Measurements from ENCODE around the gene SPATA6.
A peak's percentile ranks its signal among the peaks of the same experiment; 100 is the strongest.
"Not testable (repeated sequence)": the region's sequence is repeated elsewhere in the genome, so short reads cannot be mapped to it uniquely, and the experiment has no call there.

The SPATA6 gene

DNA sequence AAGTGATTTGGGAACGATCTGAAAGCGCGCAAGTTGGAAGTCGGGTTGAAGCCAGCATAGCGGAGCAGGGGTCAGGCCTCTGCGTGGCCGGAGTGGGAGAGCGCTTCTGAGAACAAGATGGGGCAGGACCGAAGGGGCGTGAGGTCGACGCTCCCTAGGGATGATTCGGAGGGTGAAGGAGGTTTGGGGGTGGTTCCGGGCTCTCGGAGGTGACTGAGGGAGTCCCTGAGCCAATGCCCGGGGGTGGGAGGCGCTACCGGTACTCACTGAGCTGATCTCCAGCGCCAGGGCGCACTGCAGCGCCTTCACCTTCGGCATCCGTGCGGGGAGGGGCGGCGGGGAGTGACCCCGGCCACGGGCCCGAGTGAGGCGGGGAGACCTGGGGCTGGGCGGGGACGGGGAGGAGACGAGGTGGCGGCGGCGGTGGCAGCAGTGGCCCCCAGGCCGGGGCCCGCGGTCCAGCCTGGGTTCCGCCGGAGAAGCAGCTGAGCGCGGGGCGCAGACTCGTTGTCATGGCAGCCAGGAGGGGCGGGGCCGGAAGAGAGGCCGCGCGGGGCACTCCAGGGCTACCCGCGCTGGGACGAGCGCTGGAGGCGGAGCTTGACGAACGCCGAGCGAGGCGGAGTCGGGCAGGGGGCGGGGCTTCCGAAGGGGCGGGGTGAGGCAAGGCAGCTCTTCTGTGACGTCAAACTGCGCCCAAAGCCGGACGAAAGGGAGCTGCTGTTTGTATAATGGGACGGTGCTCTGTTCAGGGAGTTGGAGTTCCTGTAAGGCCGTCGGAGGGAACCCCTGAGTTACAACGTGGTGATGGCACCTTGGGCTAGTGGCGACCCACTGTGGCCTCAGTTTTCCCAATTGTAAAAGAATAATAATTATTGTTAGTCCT lies at the start of gene SPATA6:
Gene SPATA6, minus strand, starts transcription at position 514 of the 886 bp plus-strand sequence. Its CDS starts 196 bp downstream, at position 318.
- peak; percentile 85 for DNase-seq

DNA sequence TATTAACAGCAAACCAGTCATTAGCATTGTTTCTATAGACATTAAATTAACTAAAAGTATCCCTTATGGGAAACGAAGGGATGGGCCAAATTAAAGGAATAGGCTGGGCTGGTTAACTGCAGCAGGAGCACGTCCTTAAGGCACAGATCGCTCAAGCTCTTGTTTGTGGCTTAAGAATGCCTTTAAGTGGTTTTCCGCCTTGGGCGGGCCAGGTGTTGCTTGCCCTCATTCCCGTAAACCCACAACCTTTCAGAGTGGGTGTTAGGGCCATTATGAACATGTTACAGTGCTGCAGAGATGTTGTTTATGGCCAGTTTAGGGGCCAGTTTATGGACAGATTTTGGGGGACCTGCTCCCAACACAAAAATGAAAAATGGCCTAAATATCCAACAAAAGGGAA lies 47.9 kb upstream of the SPATA6 start:
- not testable (repeated sequence) for DNase-seq

DNA sequence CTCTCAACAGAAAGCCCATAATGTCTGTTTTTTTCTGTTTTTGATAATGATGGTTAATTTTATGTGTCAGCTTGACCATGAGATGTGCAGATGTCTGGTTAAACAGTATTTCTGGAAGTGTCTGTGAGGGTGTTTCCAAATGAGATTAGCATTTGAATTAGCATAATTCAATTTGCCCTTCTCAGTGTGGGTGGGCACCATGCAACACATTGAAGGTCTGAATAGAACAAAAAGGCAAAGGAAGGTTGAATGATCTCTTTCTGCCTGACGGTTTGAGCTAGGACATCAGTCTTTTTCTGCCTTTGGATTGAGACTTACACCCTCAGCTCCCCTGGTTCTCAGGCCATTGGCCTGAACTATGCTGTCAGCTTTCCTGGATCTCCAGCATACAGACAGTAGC lies 34.9 kb upstream of the SPATA6 start:
- no peak for DNase-seq

DNA sequence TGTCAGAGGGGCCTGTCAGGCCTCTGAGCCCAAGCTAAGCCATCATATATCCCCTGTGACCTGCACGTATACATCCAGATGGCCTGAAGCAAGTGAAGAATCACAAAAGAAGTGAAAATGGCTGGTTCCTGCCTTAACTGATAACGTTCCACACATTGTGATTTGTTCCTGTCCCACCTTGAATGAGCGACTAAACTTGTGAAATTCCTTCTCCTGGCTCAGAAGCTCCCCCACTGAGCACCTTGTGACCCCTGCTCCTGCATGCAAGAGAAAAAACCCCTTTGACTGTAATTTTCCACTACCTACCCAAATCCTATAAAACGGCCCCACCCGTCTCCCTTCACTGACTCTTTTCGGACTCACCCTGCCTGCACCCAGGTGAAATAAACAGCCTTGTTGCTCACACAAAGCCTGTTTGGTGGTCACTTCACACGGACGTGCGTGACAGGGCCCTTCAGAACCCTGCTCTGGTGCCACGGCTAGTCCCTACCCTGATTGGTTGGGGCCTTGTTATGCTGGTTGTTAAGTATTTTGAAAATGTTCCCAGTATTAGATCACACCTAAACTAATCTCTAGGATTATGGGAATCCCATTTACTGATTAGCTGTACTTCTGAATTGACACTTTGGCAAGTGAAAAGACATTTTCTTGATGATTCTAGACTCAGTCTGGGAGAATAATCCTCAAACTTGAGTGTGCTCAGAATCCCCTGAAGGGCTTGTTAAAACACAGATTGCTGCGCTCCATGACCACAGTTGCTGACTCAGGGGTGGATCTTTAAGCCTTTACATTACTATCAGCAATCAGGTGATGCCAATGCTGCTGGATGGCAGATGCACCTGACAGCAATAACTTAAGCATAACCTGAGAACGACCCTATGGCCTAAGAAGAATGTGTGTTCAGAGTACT lies 28.8 kb upstream of the SPATA6 start:
- DNase-seq, result no peak

DNA sequence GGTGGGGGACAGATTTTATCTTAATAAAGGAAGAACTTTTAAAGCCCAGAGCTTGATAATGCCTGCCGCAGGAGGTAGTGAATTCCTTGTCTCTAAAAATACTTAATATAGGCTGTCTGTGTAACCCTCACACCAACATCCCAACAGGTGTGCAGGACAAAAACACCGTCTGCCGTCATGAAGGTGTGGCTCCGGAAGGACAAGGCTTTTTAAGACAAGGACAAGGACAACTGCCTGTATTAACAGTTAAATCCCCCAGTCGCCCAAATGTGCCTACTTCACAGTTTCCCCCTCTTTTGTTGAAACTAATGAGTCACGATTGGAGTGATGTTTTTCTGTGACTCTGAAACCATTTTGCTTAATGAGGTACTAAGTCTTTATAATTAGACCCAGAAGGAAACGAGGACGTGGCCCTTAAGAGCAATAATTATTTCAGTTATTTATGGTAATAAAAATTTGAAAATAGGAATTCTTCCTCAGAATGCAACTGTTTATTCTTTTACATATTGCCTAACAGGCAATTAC lies 27.3 kb upstream of the SPATA6 start:
- DNase-seq, result no peak

DNA sequence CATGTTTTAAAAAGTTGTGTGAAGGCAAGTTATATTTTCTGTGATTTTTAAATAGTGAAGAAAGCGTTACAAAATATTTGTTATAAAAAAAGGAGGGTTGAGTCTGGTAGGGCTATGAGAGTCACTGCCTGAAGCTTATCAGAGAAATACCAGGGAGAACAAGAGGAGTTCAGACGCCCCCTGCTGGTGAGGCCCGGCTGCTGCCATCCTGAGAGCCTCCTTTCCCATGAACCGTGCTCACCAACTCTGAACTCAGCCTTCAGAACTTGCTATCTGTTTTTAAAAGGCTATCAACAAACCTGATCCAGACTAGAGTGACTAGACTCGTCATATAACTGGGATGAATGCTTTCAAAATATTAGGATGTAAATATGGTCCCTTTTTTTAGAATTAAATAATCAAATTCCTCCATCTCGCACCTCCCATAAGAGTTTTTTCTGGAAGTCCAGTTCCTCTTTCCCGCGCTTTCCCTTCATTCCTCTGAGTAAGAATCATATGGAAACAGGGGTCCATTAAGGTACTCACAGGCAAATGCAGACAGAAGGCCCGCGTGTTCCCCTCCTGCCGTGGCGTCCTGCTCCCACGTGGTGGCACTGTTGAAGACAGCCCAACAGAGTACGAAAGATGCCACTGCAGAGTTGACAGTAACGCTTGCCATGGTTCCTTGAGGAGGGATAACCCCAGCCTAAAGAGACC lies 26.2 kb upstream of the SPATA6 start:
- DNase-seq, result peak; percentile 45

DNA sequence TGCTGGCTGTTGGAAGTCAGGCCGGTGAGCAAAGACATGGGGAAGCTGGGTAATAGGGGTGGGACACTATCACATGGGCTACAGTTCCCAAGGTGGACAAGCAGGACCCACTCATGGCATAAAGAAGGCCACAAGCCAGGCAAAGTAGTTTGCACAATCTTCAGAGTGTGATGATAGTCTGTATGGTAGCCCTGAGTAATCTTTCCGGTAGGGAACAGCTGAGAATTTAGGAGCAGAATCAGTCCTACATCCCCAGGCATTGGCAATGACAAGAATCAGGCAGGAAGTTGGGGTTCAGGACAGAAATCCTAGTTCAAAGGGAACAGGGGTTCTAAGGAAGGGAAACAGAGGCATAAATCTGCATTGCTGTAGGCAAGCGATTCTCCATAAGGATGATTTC lies 23.9 kb upstream of the SPATA6 start:
- DNase-seq, result no peak

DNA sequence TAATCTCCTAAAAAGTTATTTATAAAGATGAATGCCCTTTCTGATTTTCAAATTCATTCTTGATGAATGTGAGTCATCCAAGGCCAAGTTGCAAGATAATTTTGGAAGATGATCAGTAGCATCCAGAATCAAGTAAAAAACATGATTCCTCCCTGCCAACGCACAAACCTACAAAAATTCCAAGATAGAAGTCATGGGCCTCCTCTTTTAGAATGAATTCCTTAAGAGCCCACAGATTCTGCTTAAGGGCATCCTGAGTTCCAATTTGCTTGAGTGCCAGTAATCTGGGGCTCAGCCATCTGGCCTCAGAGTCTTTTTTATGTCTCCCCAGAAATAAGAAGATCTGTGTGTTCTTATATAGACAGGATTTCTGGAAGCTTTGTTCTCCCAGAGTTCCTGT lies 23.2 kb upstream of the SPATA6 start:
- no peak for DNase-seq

DNA sequence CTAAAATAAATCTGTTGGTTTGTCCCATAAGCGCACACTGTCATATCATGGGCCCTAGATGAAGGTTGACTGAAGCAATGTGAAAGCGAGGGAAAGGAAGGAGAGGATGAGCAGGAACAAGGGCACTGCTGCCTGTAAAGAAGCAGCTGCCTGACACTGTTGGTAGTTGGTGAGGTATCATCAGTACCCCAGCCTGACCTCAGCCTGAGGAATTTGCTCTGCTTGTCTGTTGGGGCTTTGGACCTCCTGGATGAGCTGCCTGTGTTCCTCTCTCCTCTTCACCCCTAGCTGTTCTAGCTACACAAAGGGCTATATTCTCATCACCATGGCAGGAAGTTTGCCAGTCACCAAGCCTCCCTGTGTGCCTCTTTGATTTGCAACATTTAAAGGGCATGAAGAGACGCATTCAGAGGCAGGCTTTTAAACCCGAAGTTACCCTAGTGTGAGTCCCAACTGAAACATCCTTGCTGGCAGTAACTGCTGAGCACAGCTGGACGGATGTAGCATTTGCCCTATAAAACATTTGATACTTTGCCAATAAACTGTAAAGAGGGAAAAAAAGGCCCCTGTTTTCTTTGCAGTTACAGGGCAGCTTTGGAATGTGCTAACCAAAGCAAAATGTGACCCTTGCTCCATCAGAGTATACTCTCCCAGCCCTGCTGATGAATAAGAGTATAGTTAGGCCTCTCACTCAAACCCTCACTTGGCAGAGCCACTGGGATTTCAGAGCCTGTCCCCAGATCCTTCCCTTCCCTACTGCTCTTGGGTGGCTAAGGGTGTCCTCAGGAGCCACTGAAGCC lies 22.2 kb upstream of the SPATA6 start:
- DNase-seq, result no peak

DNA sequence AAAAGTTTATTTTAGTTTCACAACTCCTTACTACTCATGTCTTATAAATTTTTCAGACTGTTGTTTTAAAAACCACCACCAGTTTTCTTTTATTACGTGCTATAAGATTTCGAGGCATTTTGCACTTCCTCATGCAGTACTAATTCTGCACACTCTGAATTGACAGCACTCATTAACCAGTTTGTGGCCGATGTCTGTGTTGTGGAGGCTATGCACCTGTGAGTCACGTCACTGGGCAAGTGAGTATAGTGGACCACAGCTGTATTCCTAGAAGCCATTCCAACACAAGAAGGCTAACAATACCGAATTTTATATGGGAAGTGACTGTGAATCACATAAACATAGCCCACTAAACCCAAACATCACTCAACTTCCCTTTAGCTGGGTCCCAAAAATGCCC lies 21.0 kb upstream of the SPATA6 start:
- no peak for DNase-seq

DNA sequence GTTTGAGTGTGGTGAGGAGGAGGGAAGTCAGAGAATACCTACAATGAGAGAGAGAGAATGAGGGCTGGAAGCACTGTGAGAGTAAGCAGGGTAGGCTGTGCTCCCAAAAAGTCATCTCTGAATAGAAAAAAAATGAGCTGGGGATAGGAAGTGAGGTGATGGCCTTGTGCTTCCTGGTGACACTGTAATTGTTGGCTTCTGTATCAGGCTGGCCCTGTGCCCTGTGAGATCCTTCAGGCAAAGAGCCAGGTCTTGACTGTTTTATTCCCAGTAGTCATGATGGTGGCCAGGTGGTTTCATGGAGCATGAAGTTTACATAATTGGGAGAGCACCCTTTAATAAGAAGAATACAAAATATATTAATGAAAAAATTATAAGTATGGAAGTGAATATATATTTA lies 20.4 kb upstream of the SPATA6 start:
- peak; percentile 45 for DNase-seq

DNA sequence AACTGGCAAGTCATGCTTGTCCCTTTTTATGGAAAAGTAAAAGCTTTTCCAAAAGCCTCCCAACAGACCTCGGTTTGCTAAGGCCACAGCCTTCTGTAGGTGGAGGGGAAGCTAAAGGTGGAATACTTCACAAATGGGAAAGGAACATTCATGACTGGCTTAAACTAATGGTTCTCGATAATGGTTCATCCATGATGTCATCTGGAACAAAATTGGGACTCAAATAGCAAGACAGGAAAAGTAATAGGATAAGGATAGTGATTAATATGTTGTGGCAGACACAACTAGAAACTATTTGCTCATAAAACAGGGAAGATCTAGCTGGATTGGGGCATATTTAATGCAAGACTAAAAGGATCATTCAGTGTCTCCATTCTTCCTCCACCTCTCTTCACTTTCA lies 16.7 kb upstream of the SPATA6 start:
- no peak for DNase-seq

DNA sequence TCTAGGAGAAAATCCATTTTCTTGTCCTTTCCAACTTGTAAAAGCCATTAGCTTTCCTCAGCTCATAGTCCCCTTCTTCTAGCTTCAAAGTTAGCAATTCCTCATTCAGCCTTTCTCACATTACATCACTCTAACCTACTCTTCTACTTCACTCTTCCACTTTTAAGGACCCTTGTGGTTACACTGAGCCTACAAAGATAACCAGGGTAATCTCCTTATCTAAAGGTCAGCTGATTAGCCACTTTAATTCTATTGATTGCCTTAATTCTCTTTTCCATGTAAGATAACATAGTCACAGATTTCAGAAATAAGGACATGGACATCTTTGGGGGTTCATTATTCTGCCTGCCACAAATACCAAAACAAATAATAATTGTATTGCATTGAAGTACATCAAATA lies 8.5 kb upstream of the SPATA6 start:
- no peak for DNase-seq

DNA sequence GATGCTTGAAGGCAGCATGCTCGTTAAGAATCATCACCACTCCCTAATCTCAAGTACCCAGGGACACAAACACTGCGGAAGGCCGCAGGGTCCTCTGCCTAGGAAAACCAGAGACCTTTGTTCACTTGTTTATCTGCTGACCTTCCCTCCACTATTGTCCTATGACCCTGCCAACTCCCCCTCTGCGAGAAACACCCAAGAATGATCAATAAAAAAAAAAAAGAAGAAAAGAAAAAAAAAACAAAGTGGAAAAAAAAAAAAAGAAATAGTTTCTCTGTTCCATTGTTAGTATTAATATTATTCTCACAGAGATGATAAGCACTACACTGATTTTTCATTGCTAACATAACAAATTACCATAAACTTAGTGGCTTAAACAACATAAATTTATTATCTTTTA lies 8.0 kb upstream of the SPATA6 start:
- not testable (repeated sequence) for DNase-seq

DNA sequence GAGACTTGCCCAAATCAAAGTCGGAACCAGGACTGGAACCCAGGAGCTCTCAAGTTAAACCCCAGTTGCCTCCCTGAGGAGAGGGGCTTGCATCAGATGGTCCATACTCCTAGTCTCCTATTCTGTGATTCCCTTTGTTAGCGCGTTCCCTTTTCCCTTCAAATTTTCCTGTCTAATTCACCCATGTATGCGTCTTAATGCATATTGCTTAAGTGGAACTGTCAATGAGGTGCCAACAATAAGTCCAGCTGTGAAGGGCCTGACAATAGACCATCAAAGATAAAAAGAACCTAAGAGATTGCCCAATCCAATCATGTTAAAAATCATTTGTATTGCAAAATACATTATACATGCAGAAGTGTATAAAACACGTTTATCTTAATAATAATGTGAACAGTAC lies 634 bp upstream of the SPATA6 start:
- DNase-seq, result no peak

DNA sequence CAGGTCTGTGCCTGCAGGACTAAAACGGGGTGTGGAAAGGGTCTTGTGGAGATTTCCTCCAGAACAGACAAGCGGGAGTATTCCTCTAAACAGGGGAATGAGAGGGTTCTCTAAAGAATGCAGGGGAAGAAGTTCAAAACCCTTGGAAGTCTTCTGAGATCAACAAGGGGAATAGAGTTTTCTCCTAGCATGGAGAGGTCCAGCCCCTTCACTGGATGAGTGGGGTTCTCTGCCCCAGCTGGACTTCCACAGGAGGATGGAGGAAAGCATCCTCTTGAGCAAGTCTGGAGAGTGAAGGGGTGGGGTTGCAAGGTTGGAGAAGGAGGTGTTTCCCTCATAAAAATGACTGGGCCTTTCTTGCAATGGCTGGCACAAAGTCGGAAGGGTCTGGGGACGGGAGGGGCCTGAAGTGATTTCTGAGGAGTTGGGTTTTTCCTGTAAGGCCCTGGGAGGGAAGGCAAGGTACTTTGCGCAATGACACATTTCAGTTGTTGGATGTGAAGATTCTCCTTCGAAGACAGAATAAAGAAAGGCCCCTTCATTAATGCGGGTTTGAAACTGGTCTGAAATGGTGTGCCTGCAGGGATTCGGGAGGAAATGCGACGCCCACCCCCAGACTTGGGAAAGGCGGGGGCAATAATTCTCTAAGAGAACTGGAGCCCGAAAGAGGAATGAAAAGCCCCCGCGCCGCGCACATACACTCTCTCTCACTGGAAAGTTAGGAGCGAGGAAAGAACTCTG lies 884 bp downstream of the SPATA6 start:
- no peak for DNase-seq

DNA sequence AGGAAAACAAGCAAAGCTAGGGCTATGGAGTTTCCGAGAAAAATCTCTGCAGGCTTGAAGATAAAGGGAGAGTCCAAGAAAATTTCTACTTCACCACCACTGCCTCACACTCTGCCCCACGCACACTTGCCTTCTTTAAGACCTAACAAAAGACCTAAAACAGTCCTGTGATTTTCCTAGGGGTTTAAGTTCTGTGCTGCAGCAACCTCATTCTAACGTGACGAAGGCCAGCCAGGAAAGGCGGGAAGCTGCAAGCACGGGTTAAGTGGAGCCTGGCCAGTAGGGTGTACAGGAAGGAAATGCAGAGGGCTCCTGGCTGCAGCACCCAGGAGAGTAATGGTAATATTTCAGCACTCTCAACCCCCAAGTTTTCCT lies 1.5 kb downstream of the SPATA6 start:
- no peak for DNase-seq

DNA sequence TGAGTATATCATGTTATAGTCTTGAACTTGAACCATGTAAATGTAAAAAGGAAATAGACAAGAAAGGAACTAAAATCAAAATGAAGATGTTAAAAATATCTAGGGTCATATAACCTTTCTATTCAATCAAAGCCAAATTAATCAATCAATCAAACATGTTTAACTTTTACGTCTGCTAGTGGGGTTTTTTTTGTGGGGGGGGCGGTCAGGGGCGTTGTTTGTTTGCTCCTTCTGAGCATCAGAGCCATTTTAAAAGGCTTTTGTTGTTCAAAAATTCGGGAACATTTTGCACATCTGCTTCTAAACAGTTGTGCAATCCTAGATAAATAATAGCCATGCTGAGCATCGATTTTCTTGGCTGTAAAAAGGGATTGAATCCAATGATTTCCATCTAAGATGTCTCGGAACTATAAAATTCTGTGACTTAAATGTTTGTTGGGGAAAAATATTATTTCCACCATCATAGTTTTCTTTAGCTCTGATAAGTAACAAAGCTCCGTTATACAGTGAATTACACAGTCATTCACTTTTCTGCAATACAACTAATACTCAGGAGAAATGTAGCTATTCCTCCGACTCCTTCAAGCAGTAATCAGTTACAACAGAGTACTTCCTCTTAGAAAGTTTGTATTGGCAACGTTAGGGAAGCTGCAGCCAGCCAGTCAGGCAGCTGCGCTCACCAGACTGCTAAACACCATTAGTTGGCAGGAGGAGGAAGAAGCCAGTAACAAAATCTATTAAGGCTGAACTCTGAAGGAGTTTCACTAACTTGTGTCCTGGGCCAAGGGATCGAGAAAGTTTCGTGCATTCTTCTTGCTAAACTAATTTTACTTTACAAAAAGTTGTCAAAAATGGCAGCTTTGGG lies 2.2 kb downstream of the SPATA6 start:
- DNase-seq, result no peak

DNA sequence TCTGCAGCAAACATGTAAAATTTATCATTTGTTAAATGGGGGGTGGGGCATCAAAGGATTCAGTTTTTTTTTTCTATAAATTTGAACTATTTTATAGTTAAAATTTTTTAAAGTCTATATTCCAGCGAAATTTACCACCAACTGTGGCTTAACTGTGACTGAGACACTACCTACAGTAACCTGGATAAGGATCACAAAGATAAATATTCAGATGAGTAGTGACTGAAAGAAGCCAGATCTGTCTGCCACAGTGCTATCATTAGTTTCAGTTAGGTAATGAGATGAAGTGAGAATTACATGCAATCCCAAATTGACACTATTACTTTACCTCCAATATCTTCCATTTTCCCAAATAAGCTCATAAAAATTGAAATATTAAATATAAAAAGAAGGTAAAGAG lies 5.4 kb downstream of the SPATA6 start:
- no peak for DNase-seq

DNA sequence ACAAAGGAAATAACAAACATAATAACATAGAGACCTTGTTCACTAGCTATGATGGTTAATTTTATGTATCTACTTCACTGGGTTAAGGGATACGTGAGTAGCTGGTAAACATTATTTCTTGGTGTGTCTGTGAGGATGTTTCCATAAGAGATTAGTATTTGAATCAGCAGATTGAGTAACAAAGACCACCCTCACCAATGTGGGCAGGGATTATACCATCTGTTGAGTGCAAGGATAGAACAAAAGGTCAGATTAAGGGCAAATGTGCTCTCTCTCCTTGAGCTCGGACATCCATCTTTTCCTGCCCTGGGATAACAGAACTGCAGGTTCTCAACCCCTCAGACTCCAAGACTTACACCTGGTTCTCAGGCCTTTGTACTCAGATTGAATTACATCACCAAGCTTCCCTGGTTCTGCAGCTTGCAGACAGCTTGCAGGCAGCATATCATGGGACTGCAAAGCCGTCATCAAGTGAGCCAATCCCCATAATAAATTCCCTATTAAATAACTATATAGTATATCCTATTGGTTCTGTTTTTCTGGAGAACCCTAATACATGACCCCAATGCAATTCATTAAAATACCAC lies 9.2 kb downstream of the SPATA6 start:
- no peak for DNase-seq

Measured in NCI-H1092 (cell line).